GM19240 (cell line): ENCODE measurements around the gene HPD.
"Not testable (repeated sequence)": the region's sequence is repeated elsewhere in the genome, so short reads cannot be mapped to it uniquely, and the experiment has no call there.

Experiments used
- DNase-seq: peaks from one replicate; pipeline ENCODE4 v3.0.0; 2011; ENCODE audit warnings: low spot score; ENCODE audit not compliant: insufficient read length

The HPD gene

GRCh38 chr12:121799842-121800693, 58.6 kb downstream of the HPD start:
- no peak for DNase-seq

GRCh38 chr12:121799156-121799841, 59.4 kb downstream of the HPD start:
- no peak for DNase-seq

GRCh38 chr12:121798787-121799155, 59.9 kb downstream of the HPD start:
- DNase-seq, result no peak

GRCh38 chr12:121797937-121798786, 60.5 kb downstream of the HPD start:
- no peak for DNase-seq

DNA sequence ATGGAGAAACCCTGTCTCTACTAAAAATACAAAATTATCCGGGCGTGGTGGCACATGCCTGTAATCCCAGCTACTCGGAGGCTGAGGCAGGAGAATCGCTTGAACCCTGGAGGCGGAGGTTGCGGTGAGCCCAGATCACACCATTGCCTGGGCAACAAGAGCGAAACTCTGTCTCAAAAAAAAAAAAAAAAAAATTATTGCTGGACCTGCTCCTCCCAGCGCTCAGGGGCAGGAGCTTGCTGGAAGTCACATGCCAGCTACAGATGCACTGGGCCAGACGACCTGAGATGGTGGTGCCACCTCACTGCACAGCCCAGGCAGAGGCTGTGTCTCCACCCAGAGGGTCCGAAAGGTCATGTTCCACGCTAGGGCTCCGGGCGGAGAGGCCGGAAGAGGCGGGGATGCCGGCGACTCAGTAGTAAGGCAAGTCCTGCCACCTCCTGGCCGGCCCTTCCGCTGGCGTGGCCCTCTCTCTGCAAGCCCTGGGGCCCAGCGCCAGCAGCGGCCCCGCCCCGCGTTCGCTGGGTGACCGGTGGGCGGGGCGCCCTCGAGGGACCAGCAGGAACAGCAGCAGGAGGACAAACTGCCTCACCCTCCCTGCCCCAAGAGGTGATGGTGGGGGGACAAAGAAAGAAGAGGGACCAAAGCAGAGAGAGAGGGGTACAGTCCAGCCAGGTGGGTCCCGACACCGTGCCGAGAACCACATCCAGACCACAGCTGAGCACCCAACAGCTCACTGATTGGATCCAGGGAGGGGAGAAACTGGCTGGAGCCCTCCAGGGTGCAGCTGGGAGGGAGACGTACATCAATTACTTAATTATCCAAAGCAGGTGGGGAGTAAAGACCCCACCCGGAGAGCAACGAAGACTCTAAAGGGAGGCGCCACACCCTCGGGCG, 61.6 kb downstream of the HPD start:
- no peak for DNase-seq

- DNase-seq, result no peak
Observed at GRCh38 chr12:121795034-121795968, 63.4 kb downstream of the HPD start.

- DNase-seq, result no peak
Observed at GRCh38 chr12:121794534-121795033, 64.1 kb downstream of the HPD start.

GRCh38 chr12:121793838-121794533, 64.7 kb downstream of the HPD start:
- DNase-seq, result no peak

DNA sequence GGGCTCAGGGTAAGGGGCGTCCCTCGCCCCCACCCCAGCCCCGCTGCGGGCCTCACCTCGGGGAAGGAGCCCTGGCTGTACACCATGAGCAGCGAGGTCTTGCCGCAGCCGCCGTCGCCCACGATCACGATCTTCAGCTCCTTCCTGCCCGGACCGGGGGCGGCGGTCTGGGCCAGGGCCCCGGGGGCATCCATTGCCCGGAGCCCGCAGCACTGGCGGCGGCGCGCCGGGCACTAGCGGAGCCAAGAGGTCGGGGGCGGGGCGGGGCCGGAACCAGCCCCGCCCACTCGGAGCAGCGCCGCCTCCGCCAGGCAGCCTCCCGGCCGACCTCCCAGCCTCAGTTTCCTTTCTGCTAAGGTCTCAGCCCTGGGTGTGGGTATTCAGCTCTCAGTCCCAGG, 65.2 kb downstream of the HPD start, which contains the start of gene RHOF:
Gene RHOF, minus strand, starts transcription at position 249 of the 398 bp plus-strand sequence. Its CDS starts 55 bp downstream, at position 194.
- DNase-seq, result no peak

GRCh38 chr12:121792607-121793439, 65.8 kb downstream of the HPD start:
- DNase-seq, result no peak

GRCh38 chr12:121791671-121792551, 66.7 kb downstream of the HPD start:
- no peak for DNase-seq

DNA sequence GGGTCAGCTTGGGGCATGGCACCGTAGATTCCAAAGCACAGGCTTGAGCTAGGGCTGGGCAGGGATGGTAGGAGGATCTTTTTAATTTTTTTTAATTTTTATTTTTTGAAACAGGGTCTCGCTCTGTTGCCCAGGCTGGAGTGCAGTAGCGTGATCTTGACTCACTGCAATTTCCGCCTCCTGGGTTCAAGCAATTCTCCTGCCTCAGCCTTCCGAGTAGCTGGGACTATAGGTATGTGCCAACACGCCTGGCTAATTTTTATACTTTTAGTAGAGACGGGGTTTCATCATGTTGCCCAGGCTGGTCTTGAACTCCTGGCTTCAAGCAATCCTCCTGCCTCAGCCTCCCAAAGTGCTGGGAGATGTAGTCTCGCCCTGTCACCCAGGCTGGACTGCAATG, 67.9 kb downstream of the HPD start:
- not testable (repeated sequence) for DNase-seq

- no peak for DNase-seq
Observed at GRCh38 chr12:121789800-121790728, 68.6 kb downstream of the HPD start.
